Left lung (tissue), 10 donors: ENCODE results near the gene MAP1B. TPM values are rescaled to one million over a fixed set of nuclear protein-coding genes. Genes with fewer than 3 reads are reported as not detected.

Experiments used
- ATAC-seq: fragments of 200-7000 bp; cut with Tn5 transposase; one replicate; pipeline ENCODE4 v1.9.1; 2020; ENCODE audit warnings: moderate library complexity
- DNase-seq, 4 donors: peaks; one replicate each; pipeline ENCODE4 v3.0.0-alpha.2; 2013 to 2020
- H3K27ac ChIP-seq, 2 donors: fragments of 200-600 bp; sonication (generic) in 1 of 2; one replicate each; pipeline versions ENCODE4 v1.5.0 to v1.8.0; 2020 to 2021
- H3K27me3 ChIP-seq, 2 donors: fragments of 200-600 bp; sonication (generic) in 1 of 2; one replicate each; pipeline versions ENCODE4 v1.5.0 to v1.8.0; 2020 to 2021
- H3K36me3 ChIP-seq, 2 donors: fragments of 200-600 bp; sonication (generic) in 1 of 2; one replicate each; pipeline versions ENCODE4 v1.5.0 to v1.8.0; 2020 to 2021
- H3K4me1 ChIP-seq, 2 donors: fragments of 200-600 bp; one replicate each; pipeline ENCODE4 v1.8.0; 2021
- H3K4me3 ChIP-seq, 2 donors: fragments of 200-600 bp; sonication (generic) in 1 of 2; one replicate each; pipeline versions ENCODE4 v1.5.0 to v1.8.0; 2020 to 2021; ENCODE audit warnings: mild to moderate bottlenecking in 1 of 2
- H3K9me3 ChIP-seq, 2 donors: fragments of 200-600 bp; sonication (generic) in 1 of 2; one replicate each; pipeline versions ENCODE4 v1.5.0 to v1.8.0; 2020 to 2021
- intact Hi-C, 2 donors: fragments of 100-400 bp; cut with DNase I; formaldehyde crosslinking; loops; one replicate each; pipeline versions ENCODE4 v1.11.2 to v1.14.2; 2022
- polyA plus RNA-seq, 6 donors: library from polyadenylated mRNA; unstranded; fragments of 120-200 nt; gene quantifications; one replicate each; pipeline ENCODE4 v1.2.1, GENCODE V29; 2013; ENCODE audit not compliant: insufficient read length in 6 of 6
- total RNA-seq, 2 donors: library from RNA; stranded (reverse); fragmentation: NEBNext Ultra II Directional; extraction: Animal tissue kit (Norgen Biotek cat#: 25700); gene quantifications; one replicate each; pipeline ENCODE4 v1.2.1, GENCODE V29; 2021
- TF ChIP-seq, protein P1 (sequence below), 2 donors: fragments of 200-600 bp; sonication (generic) in 1 of 2; IDR thresholded peaks; one replicate each; pipeline versions ENCODE4 v1.5.0 to v1.8.0; 2021; ENCODE audit warnings: antibody characterized with exemption in 2 of 2
- donor health status: DM: no; HTN: yes; CAD: no.
- donor health status: DM: no; HTN: no; CAD: no.

MAP1B gene
- total and polyA plus RNA-seq, 8 donors, result 14.6 to 62.6 (median 23.3) TPM

DNA sequence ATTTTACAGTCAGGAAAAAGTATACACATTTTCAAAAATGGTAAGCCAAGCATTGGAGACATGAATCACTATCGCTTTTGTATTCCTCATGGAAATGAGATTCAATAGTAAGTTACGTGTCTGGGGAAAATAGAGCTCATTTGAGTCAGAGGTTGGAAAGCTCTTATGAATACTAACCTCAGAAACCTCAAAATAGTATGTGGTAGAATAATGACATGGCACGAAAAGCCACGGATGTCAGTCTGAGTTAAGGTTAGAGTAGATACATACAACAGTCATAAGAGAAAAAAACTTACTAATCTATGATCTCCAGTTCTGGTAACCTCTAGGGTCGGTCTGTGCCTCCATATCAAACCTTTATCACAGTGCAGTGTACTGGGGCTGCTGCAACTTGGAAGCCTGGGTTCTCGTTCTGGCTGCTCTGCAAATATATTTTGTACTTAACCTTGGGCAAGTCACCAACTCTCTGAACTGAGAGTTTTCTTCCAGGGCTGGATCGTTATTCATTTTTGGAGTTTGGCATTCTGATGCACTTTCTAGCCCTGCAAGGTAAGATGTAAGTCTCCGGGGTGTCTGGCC, 31.8 kb downstream of the MAP1B start:
- no peak for ATAC-seq
- TF ChIP-seq, protein P1, sequence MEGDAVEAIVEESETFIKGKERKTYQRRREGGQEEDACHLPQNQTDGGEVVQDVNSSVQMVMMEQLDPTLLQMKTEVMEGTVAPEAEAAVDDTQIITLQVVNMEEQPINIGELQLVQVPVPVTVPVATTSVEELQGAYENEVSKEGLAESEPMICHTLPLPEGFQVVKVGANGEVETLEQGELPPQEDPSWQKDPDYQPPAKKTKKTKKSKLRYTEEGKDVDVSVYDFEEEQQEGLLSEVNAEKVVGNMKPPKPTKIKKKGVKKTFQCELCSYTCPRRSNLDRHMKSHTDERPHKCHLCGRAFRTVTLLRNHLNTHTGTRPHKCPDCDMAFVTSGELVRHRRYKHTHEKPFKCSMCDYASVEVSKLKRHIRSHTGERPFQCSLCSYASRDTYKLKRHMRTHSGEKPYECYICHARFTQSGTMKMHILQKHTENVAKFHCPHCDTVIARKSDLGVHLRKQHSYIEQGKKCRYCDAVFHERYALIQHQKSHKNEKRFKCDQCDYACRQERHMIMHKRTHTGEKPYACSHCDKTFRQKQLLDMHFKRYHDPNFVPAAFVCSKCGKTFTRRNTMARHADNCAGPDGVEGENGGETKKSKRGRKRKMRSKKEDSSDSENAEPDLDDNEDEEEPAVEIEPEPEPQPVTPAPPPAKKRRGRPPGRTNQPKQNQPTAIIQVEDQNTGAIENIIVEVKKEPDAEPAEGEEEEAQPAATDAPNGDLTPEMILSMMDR (IDR thresholded peaks at IDR 0.05), result no peak
- intact Hi-C loops, result no loop called here

DNA sequence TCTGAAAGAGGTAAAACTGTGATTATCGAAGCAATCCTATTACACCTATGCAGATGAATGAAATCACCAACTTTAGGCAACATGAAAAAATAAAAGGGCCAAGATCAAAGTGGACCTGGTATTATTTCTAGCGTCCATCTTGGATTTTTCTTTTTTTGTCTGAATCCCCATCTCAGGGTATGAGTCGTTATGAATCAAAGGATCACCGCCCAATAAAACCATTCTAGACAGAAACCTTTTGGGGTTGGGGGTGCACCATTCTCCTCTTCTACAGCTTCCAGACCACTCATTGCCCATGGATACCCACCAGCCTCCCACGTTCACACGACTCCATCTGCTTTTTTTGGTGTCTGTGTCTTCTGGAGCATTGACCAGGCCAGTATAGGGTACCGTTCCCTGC, 33.4 kb downstream of the MAP1B start:
- TF ChIP-seq, protein P1 (IDR thresholded peaks at IDR 0.05), result no peak
- intact Hi-C loops, result loop anchor here in 1 of 2 donors (10.0 kb wide), 1 partner anchor 154 kb away; no protein-coding TSS in a partner anchor

More for the DNA sequence above, 31.8 kb downstream of the MAP1B start:
- H3K27ac ChIP-seq, result no peak overlapping the region
- H3K4me3 ChIP-seq, result no peak overlapping the region
- DNase-seq, result no peak
- H3K36me3 ChIP-seq, result no peaks in the 10 kb centered on the region
- no peaks in the 10 kb centered on the region for H3K27me3 ChIP-seq
- H3K4me1 ChIP-seq, result no peaks in the 10 kb centered on the region
- no peaks in the 10 kb centered on the region for H3K9me3 ChIP-seq

DNA sequence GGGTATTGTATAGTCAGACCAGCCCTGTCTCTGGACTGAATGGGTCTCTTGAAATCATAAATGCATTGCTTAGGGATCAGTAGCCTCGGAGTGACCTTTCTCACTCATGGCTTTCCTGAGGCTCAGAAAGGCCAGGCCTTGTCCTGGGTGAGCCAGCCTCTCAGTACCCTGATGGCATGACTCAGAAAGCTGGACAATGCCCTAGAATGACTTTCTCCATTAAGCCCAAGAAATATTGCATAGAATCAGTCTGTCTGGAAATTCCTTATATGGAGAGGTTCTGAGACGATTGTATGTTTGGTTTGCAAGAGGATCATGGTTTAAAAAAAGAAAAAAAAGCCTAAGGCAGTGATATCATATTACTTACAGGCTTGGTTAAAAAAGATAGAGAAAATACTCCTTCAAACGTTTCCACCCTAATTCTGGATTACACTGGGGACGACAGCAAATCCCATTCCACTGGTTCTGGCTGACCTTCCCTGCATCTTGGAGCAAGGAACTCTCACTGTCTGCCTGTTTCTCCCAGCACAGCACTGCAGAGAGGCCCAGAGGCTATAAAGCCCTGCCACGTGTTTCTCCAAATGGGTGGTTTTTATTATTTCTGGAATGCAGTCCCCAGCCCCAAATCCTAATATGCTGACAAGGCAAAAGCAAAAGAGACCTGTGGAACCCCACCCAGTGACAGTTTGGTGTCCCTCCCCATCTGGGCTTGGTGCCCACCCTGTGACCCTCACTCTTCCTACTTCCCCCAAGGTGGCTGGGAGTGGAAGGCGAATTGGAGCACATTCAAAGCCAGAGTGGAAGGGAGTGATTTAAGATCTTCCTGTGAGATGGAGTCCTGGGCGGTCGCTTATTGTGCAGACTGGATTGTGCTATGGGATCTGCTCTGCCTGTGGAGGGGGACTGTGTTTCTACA, 34.4 kb downstream of the MAP1B start:
- H3K9me3 ChIP-seq, result no peaks in the 10 kb centered on the region
- H3K27me3 ChIP-seq, result no peaks in the 10 kb centered on the region
- intact Hi-C loops, result loop anchor here in 1 of 2 donors (10.0 kb wide), 1 partner anchor 153 kb away; no protein-coding TSS in a partner anchor
- H3K36me3 ChIP-seq, result no peaks in the 10 kb centered on the region
- TF ChIP-seq, protein P1 (IDR thresholded peaks at IDR 0.05), result no peak
- H3K4me1 ChIP-seq, result no peaks in the 10 kb centered on the region
- H3K4me3 ChIP-seq, result no peak overlapping the region
- DNase-seq (no peak), ATAC-seq (peak; percentile 33)
- H3K27ac ChIP-seq, result peak overlapping the region in 1 of 2 donors; percentile 47

More for the DNA sequence above, 33.4 kb downstream of the MAP1B start:
- Histone ChIP-seq H3K27ac (no peak overlapping the region), H3K36me3 (no peaks in the 10 kb centered on the region), H3K4me1 (no peaks in the 10 kb centered on the region), H3K9me3 (no peaks in the 10 kb centered on the region), H3K27me3 (no peaks in the 10 kb centered on the region), H3K4me3 (no peak overlapping the region)
- ATAC-seq (no peak), DNase-seq (no peak)

DNA sequence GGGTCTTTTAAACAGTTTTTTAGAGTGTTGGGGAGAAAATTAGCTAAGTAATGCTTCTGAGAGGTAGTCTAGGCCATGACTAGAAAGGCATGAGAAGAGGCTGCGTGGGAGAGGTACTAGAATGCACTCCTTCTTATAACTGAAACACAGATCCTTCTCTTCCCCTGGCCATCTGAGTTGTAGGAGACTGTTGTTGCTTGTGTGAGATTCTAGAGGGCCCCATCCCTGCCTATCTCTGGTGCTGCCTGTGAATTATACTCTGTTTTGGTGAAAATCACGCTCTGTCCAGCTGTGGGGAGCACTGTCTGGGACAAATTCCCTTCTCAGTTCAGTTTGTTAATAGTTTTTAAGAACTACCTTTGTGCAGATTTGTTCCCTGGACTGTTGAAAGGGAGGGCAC, 37.5 kb downstream of the MAP1B start:
- DNase-seq (no peak), ATAC-seq (no peak)
- Histone ChIP-seq H3K9me3 (no peaks in the 10 kb centered on the region), H3K4me1 (no peaks in the 10 kb centered on the region), H3K4me3 (no peak overlapping the region), H3K27ac (no peak overlapping the region), H3K36me3 (no peaks in the 10 kb centered on the region), H3K27me3 (no peaks in the 10 kb centered on the region)
- TF ChIP-seq, protein P1 (IDR thresholded peaks at IDR 0.05), result no peak
- intact Hi-C loops, result loop anchor here in 1 of 2 donors (10.0 kb wide), 1 partner anchor 150 kb away; no protein-coding TSS in a partner anchor

DNA sequence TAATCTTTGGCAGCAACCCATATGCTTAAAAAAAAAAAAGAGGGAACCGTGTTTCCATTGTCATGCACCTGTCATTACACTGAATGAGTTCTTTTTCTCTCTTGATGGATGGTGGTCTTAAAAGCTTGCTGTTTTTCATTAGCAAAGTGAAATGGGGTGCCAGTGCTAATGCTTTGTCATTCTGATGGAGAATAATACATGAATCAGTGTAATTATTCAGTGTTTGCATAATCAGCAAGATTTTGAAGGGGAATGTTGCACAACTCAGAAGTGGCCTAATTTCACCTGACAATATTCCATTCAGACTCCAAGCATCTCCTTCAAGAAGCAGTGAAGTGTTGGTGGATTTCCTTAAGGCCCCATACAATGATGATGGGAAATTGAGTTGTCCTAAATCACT, 38.1 kb downstream of the MAP1B start:
- intact Hi-C loops, result loop anchor here in 1 of 2 donors (10.0 kb wide), 1 partner anchor 149 kb away; no protein-coding TSS in a partner anchor
- H3K4me3 ChIP-seq, result no peak overlapping the region
- DNase-seq (no peak), ATAC-seq (peak; percentile 61)
- no peaks in the 10 kb centered on the region for H3K27me3 ChIP-seq
- TF ChIP-seq, protein P1 (IDR thresholded peaks at IDR 0.05), result no peak
- no peaks in the 10 kb centered on the region for H3K9me3 ChIP-seq
- H3K36me3 ChIP-seq, result no peaks in the 10 kb centered on the region
- no peaks in the 10 kb centered on the region for H3K4me1 ChIP-seq
- no peak overlapping the region for H3K27ac ChIP-seq
